Inferior parietal cortex (tissue), 1 donor: ENCODE data around the gene CFAP45.

Experiments used
- DNase-seq: peaks from one replicate; pipeline ENCODE4 v3.0.0-alpha.2; 2016; ENCODE audit errors: extremely low spot score

The CFAP45 gene

GRCh38 chr1:159936273-159936904 is 36.4 kb upstream of the CFAP45 start:
- DNase-seq: peak; percentile 36

DNA sequence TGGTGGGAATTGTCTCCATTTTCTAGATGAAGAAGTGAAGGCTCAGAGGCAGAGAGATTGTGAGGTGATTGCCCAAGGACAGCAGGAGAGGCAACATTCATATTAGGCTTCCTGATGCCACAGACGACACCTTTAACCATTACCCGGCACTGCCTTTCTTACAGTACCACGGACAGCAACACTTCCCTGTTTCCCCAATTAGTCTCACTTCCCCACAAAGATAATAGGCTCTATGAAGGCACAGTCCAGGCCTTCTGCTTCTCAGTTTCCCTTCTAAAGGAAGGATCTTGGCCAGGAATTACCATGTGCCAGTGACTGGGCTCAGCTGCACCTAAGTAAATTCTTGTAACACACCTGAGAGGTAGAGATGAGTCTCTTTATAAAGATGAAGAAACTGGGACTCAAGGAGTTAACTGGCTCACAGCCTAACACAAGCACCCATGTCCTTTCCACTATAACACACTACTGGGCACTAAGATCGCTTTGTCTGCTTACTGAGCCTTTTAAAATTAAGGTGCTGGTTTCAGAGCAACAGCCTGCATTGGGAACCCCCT is 35.8 kb upstream of the CFAP45 start:
- no peak for DNase-seq

GRCh38 chr1:159935305-159935704 is 35.3 kb upstream of the CFAP45 start:
- no peak for DNase-seq

GRCh38 chr1:159934136-159935039 is 34.4 kb upstream of the CFAP45 start:
- DNase-seq: no peak

DNA sequence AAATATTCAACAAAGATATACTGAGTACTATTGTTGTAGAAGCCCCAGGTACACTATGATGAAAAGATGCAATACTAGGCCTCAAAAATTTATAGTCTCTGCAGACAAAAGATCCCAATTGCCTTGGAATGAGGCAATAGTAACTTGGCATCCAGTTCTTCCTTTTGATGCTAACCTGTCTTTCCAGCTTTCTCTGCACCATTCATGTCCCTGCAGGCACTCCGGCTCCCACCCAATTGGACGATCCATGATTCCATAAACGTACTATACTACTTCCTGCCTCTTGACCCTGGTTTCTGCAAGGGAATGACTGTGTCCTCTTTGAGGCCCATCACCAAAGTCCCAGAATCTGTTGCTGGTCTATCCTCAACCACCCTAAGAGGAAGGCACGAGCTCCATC is 33.4 kb upstream of the CFAP45 start:
- no peak for DNase-seq

DNA sequence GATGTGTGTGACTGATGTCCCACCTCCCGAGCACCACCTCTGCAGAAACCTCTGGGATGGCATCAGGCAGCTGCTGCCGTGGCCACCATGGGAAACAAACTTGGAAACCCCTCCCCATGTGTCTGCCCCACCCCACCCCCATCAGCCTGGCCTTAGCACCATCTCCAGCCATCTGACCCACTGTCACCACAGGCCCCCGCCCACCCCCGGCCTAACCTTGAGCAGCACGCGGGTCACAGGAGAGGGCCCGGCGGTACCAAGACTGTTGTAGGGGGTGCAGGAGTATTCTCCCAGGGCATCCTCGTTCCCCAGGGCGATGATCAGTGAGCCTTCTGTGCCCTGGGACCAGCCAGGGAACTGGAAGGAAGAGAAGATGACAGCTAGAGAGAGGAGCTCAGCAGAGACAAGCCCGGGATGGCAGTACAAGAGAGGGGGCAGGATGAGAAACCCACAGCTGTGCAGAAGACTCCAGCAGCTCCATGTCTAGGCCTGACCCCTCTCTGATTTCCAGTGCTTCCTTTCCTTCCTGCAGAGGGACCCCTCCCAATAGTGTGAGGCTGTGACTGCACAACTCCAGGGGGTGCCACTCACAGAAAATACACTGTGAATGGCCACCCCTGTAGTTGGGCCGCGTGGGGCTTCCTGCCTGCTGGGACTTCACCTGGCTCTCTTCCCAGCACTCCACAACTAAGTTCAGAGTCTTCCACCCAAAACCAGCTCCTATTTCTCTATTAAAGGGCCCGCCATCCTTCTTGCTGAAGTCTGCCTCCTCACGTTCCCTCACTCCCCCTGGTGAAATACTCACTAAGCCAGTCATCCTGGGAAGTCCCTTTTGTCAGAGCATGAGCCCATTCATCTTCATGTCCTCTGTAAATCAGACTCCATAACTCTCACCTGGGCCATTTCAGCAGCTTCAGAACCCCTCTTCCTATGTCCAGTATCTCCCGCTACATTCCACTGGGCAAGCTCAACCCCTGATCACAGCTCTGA is 32.6 kb upstream of the CFAP45 start:
- no peak for DNase-seq

- no peak for DNase-seq
Measured at GRCh38 chr1:159931795-159932173, 31.8 kb upstream of the CFAP45 start.

- DNase-seq: no peak
Measured at GRCh38 chr1:159931101-159931794, 31.3 kb upstream of the CFAP45 start.

GRCh38 chr1:159930634-159931033 is 30.7 kb upstream of the CFAP45 start:
- DNase-seq: no peak

- no peak for DNase-seq
Measured at GRCh38 chr1:159930216-159930615, 30.3 kb upstream of the CFAP45 start.

DNA sequence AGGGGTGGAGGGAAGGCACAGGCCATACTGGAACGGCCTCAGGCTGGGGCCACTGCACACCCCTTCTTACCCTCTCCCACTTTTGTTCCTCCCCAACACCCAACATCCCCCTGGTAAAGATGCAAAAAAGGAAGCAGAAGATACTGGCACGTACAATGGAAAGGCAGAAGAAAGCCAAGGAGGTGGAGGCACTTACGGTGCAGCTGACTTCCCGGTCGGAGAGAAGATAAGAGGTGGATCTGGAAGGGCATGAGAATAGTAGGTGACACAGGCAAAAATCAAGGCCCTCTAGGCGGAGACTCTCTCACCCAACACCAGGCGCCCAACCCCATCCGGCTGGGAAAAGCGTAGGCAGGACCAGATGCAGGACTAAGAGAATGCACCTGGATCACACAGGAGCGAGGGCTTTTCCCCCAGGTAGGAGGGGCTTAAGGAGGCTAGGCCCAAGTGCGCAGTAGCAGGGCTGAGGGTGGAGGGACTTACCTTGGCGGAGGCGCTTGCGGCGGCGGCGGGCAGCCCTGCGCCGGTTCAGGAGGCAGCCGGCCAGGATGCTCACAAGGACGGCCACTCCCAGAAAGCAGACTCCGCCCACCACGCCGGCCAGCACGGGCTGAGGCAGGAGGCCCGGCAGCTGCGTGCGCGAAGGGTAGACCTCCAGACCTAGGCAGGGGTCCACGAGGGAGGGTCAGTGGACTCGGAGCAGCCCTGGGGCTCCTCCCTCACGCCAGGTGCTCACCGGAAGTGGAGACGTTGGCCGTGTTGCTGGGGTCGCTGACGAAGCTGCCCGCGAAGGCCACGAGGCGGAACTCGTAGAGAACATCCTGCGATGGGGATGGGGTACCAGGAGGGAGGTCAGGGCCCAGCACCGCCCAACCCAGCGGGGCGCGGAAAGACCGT is 29.4 kb upstream of the CFAP45 start:
- DNase-seq: no peak

DNA sequence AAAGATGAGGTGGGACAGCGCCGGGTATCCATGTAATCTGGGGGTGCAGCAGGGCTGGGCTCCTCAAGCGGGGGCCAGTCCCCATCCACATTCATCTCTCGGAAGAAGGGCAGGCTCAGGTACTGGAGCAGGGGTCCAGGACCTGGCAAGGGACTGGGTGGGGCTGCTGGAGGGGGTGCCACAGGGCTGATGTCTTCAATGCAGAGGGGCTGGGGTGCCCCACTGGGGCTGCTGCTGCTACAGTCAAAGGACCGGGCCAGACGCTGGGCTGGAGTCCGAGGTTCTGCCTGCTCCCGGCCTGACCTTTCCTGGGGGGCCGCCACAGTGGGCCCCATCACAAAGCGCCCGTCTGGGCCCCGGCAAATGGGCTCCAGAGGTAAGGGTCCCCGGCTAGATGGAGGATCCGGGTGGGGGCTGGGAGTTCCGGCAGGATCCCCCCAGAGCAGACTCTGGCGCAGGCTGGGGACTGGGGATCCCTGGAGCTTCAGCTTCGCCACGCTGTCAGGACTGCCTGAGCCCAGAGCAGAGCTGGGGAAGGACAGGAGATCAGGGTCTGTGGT is 28.6 kb upstream of the CFAP45 start:
- DNase-seq: no peak

GRCh38 chr1:159927849-159928431 is 28.0 kb upstream of the CFAP45 start:
- DNase-seq: no peak

DNA sequence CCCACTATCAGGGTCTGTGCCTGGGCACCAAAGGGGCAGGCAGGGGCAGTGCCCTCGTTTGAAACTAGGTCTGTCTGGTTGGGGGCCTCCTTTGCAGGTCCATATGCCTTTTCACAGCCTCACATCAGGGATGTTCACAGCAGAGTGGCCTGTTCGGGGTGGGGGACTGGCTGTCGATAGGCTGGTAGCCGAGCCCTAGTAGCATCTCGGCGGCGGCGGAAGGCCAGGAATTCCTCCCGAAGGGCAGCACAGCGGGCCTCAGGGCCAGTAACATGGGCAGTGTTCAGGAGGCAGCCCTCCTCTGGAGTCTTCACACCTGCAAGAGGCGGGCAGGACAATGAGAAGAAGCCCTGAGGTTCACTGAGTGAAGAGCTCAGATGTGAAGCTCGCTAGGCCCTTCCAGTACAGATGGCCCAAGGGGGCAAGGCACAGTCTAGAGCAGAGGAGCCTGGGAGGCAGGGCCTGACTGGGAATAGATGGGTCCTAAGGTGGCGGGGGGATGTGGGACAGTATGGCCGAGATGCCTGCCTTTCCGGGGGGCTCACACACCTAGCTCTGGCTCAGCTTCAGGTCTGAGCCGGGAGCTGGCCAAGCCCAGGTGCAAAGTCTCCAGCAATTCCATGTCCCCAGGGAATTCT is 27.4 kb upstream of the CFAP45 start:
- no peak for DNase-seq

DNA sequence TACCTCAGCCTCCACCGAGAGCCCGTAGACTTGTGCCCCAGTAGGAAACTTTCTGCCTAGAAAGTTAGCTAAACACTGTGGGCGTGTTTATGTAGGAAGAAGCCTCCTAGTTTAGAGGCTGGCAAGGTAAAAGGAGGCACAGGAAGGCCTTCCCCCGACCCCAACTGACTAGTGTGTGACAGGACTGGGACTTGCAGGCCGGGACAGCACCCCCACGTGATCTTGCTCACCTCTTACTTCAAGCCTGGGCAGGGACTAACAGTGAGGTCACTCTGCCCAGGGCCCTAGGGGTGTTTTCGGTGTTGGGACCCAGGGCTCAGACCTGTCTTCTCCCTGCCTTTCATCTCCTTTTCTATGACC is 25.7 kb upstream of the CFAP45 start:
- DNase-seq: no peak

GRCh38 chr1:159924791-159925718 is 25.1 kb upstream of the CFAP45 start, which contains the start of gene TAGLN2:
Gene TAGLN2 (minus strand): TSS chr1:159925507. CDS start chr1:159920509, 4,998 bp downstream.
- peak; percentile 53 for DNase-seq

- DNase-seq: no peak
Measured at GRCh38 chr1:159924025-159924790, 24.2 kb upstream of the CFAP45 start.
